HepG2 (cell line): ENCODE measurements around the gene CLASRP. TPM values are rescaled to one million over a fixed set of nuclear protein-coding genes. Genes with fewer than 3 reads are reported as not detected.
A peak's percentile ranks its signal among the peaks of the same experiment; 100 is the strongest.

ENCODE experiments used
- ATAC-seq: fragments of 200-7000 bp; cut with Tn5 transposase; 3 replicates; pipeline ENCODE4 v1.9.1; 2020; ENCODE audit warnings: mild to moderate bottlenecking, moderate library complexity
- BruUV-seq: library from RNA; stranded (reverse); fragments of 400-500 nt; replicated peaks from 2 replicates; lab custom pipeline; 2021; lab: Mats Ljungman, UMichigan
- CTCF ChIA-PET: fragments of 300-600 bp; formaldehyde crosslinking; extraction: SDS; loops from one replicate; lab custom pipeline; 2021; ENCODE audit warnings: low total read pairs, inconsistent platforms, low intra/inter-chr PET ratio; lab: Yijun Ruan, JAX
- POLR2A ChIA-PET: fragments of 350-600 bp; sonication (Branson Sonifier 250); formaldehyde crosslinking; loops from one replicate; lab custom pipeline; 2020; ENCODE audit warnings: antibody characterized with exemption, inconsistent platforms; lab: Yijun Ruan, JAX
- DNase-seq: peaks from one replicate; pipeline ENCODE4 v3.0.0-alpha.2; 2015; ENCODE audit warnings: low spot score
- FAIRE-seq: peaks from 3 replicates; lab custom pipeline; 2011; peaks lifted over from hg19 to GRCh38; lab: Jason Lieb, UNC
- H2AFZ ChIP-seq: one replicate; pipeline ENCODE4 v1.6.1; 2011; ENCODE audit warnings: low read length, inconsistent platforms
- H3K27ac ChIP-seq: fragments of 300-600 bp; 3 replicates; pipeline ENCODE4 v1.8.0; 2011; ENCODE audit warnings: mixed run types, mild to moderate bottlenecking, mixed read lengths, low read length, inconsistent platforms; ENCODE audit not compliant: insufficient read depth; ENCODE audit errors: extremely low read length
- H3K27me3 ChIP-seq, 2 experiments: fragments of 200-600 bp in 1 of 2; 2 replicates in 1 of 2; 3 replicates in 1 of 2; pipeline versions ENCODE4 v1.6.0 to v1.8.0; 2011; ENCODE audit warnings: low read length in 2 of 2, mild to moderate bottlenecking in 2 of 2, moderate library complexity in 2 of 2, inconsistent platforms in 1 of 2; ENCODE audit not compliant: insufficient read depth in 2 of 2, control insufficient read depth in 1 of 2
- H3K36me3 ChIP-seq, 2 experiments: fragments of 200-600 bp in 1 of 2; replicated peaks in 1 of 2; 2 replicates in 1 of 2; 3 replicates in 1 of 2; pipeline versions ENCODE4 v1.5.1 to v1.8.0; 2011; ENCODE audit warnings: low read length in 2 of 2, inconsistent platforms in 1 of 2; ENCODE audit not compliant: insufficient read depth in 2 of 2, control insufficient read depth in 1 of 2
- H3K4me1 ChIP-seq: 2 replicates; pipeline ENCODE4 v1.5.1; 2012; ENCODE audit warnings: low read length, inconsistent platforms; ENCODE audit not compliant: insufficient read depth
- H3K4me2 ChIP-seq: 2 replicates; pipeline ENCODE4 v1.6.0; 2011; ENCODE audit warnings: low read depth, low read length, inconsistent platforms
- H3K4me3 ChIP-seq, 3 experiments: fragments of 200-600 bp in 1 of 3; sonication (generic), shearing (Covaris generic) in 1 of 3; replicated peaks in 1 of 3; 2 replicates each; pipeline ENCODE4 v1.5.1; 2011 to 2016; ENCODE audit warnings: low read length in 3 of 3, inconsistent platforms in 2 of 3, low read depth in 2 of 3, mild to moderate bottlenecking in 2 of 3, control low read depth in 1 of 3, mixed read lengths in 1 of 3; ENCODE audit not compliant: insufficient read depth in 1 of 3
- H3K79me2 ChIP-seq: one replicate; pipeline ENCODE4 v1.6.1; 2011; ENCODE audit warnings: low read length, inconsistent platforms; ENCODE audit not compliant: insufficient read depth
- H3K9ac ChIP-seq: 2 replicates; pipeline ENCODE4 v1.6.0; 2011; ENCODE audit warnings: mild to moderate bottlenecking, low read depth, low read length, inconsistent platforms; ENCODE audit not compliant: insufficient read depth
- H3K9me3 ChIP-seq: 2 replicates; pipeline ENCODE4 v1.5.1; 2012; ENCODE audit warnings: mild to moderate bottlenecking, low read length
- H4K20me1 ChIP-seq: 2 replicates; pipeline ENCODE4 v1.6.0; 2011; ENCODE audit warnings: inconsistent platforms, mild to moderate bottlenecking, low read length, moderate library complexity; ENCODE audit not compliant: insufficient read depth
- AGO2 ChIP-seq: fragments of 200-400 bp; formaldehyde crosslinking; optimal IDR thresholded peaks from 2 replicates; pipeline ENCODE3; 2017; ENCODE audit warnings: mild to moderate bottlenecking, low read depth, low read length, moderate library complexity
- HOXA5 ChIP-seq: sonication (generic); formaldehyde crosslinking; IDR thresholded peaks from 2 replicates; pipeline ENCODE4 v1.4.0; 2020; ENCODE audit warnings: missing genetic modification reagents
- ZBTB38 ChIP-seq: sonication (generic); formaldehyde crosslinking; IDR thresholded peaks from 2 replicates; pipeline ENCODE4 v1.5.1; 2020; ENCODE audit warnings: mild to moderate bottlenecking, missing genetic modification reagents
- ZNF331 ChIP-seq: sonication (generic); formaldehyde crosslinking; IDR thresholded peaks from 2 replicates; pipeline ENCODE4 v1.4.0; 2020; ENCODE audit warnings: missing genetic modification reagents
- WGBS: methylation state at CpG from one replicate; pipeline ENCODE4 v1.1.6; 2017; ENCODE audit warnings: low lambda C conversion rate; 5-methylcytosine and 5-hydroxymethylcytosine counted together
- in situ Hi-C: cut with HindIII; loops from 2 replicates; pipeline ENCODE4 v1.10.0; 2017; ENCODE audit warnings: low pct_unique_long_range_greater_than_20kb; ENCODE audit not compliant: extremely low pct_ligation_motif_present
- intact Hi-C: fragments of 100-400 bp; cut with micrococcal nuclease; formaldehyde crosslinking; loops from one replicate; pipeline ENCODE4 v1.10.0; 2022; ENCODE audit not compliant: unreplicated experiment
- polyA plus RNA-seq, 8 experiments: library from polyadenylated mRNA; depleted of rRNA in 3 of 8; stranded (reverse) in 7 of 8; unstranded in 1 of 8; fragments of >200 nt; fragmentation: Illumina TruSeq in 4 of 8; extraction: Trizol in 4 of 8; gene quantifications; 2 replicates each; pipeline versions ENCODE4 v1.2.1 to v1.2.3, GENCODE V29; 2011 to 2016; ENCODE audit warnings: low read depth in 4 of 8, missing spikeins in 1 of 8, mixed read lengths in 1 of 8; ENCODE audit not compliant: insufficient read depth in 1 of 8
- total RNA-seq, 5 experiments: library from RNA; depleted of rRNA; stranded (reverse); fragments of >200 nt; fragmentation: Illumina TruSeq; extraction: Trizol; gene quantifications; 2 replicates each; pipeline ENCODE4 v1.2.3, GENCODE V29; 2016; ENCODE audit warnings: low read depth in 1 of 5
- TF ChIP-seq, protein P1 (sequence below): sonication (generic); formaldehyde crosslinking; IDR thresholded peaks from 2 replicates; pipeline ENCODE4 v1.4.0; 2020; ENCODE audit warnings: missing genetic modification reagents
- TF ChIP-seq, protein P2 (sequence below): sonication (generic); formaldehyde crosslinking; IDR thresholded peaks from 2 replicates; pipeline ENCODE4 v1.5.1; 2020; ENCODE audit warnings: mild to moderate bottlenecking, missing genetic modification reagents, moderate library complexity

Gene CLASRP
- total and polyA plus RNA-seq, 2 of the 13 experiments (the other 11 are each of a cell fraction or from before 2014, with no cell fraction given): 32.0 to 51.4 TPM

DNA sequence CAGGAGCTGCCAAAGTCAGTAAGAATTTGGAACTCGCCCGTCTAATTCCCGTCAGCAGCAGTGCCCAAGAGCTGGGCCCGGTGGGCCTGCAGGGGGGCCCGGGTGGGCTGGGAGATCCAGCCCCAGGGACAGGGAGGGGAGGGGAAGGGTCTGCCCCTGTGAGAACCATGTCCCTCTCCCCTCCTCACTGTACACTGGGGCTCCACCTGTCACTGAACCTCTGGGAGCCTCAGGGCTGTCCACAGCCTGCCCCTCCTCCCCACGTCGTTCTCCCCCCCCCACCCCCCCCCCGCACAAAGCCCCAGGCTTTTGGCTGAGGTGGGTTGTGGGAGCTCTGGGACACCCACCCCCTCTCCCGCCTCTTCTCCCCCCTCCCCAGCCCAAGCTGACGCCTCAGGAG, 29.2 kb downstream of the CLASRP start:
- intact Hi-C loops: no loop called here
- no peak overlapping the region for H3K4me3 ChIP-seq
- no peaks in the 10 kb centered on the region for H3K79me2 ChIP-seq
- no peaks in the 10 kb centered on the region for H3K27me3 ChIP-seq
- ChIA-PET POLR2A (interaction anchor here (1.8 kb wide), 1 partner anchor 29 kb away, joined by 5 read pairs; the partner anchor contains the start of gene CLASRP), CTCF (no interaction called here)
- no TSS peak for BruUV-seq
- peaks cover 33 to 62% of the 10 kb centered on the region in 2 experiments; a peak in 4 of 5 replicates for H3K36me3 ChIP-seq
- ATAC-seq (no peak), FAIRE-seq (no peak), DNase-seq (no peak)
- no peak overlapping the region for H3K4me2 ChIP-seq
- H3K9ac ChIP-seq: no peak overlapping the region
- H3K9me3 ChIP-seq: no peaks in the 10 kb centered on the region
- no peak overlapping the region for H2AFZ ChIP-seq
- H3K4me1 ChIP-seq: no peaks in the 10 kb centered on the region
- H3K27ac ChIP-seq: no peak overlapping the region
- WGBS: 87% methylated on average over 9 of the region's 10 CpGs
- in situ Hi-C loops: no loop called here
- H4K20me1 ChIP-seq: no peaks in the 10 kb centered on the region
- TF ChIP-seq, protein P1, sequence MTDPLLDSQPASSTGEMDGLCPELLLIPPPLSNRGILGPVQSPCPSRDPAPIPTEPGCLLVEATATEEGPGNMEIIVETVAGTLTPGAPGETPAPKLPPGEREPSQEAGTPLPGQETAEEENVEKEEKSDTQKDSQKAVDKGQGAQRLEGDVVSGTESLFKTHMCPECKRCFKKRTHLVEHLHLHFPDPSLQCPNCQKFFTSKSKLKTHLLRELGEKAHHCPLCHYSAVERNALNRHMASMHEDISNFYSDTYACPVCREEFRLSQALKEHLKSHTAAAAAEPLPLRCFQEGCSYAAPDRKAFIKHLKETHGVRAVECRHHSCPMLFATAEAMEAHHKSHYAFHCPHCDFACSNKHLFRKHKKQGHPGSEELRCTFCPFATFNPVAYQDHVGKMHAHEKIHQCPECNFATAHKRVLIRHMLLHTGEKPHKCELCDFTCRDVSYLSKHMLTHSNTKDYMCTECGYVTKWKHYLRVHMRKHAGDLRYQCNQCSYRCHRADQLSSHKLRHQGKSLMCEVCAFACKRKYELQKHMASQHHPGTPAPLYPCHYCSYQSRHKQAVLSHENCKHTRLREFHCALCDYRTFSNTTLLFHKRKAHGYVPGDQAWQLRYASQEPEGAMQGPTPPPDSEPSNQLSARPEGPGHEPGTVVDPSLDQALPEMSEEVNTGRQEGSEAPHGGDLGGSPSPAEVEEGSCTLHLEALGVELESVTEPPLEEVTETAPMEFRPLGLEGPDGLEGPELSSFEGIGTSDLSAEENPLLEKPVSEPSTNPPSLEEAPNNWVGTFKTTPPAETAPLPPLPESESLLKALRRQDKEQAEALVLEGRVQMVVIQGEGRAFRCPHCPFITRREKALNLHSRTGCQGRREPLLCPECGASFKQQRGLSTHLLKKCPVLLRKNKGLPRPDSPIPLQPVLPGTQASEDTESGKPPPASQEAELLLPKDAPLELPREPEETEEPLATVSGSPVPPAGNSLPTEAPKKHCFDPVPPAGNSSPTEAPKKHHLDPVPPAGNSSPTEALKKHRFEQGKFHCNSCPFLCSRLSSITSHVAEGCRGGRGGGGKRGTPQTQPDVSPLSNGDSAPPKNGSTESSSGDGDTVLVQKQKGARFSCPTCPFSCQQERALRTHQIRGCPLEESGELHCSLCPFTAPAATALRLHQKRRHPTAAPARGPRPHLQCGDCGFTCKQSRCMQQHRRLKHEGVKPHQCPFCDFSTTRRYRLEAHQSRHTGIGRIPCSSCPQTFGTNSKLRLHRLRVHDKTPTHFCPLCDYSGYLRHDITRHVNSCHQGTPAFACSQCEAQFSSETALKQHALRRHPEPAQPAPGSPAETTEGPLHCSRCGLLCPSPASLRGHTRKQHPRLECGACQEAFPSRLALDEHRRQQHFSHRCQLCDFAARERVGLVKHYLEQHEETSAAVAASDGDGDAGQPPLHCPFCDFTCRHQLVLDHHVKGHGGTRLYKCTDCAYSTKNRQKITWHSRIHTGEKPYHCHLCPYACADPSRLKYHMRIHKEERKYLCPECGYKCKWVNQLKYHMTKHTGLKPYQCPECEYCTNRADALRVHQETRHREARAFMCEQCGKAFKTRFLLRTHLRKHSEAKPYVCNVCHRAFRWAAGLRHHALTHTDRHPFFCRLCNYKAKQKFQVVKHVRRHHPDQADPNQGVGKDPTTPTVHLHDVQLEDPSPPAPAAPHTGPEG (CRISPR knock-in tag): no peak

DNA sequence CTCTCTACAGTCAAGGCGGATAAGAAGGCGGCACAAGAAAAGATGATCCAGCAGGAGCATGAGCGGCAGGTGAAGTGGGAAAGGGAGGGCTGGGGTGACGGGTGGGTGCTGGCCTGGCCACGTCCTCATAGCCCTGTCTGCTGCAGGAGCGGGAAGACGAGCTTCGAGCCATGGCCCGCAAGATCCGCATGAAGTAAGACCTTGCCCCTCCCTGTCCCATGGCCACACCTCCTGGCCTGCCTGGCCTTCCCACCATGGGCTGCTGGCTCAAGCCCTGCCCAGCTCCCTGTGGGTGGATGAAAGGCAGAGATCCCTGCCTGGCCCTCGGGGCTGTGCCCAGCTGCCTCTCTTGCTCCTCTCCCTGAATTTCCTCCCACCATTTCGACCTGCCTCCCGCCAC, 30.2 kb downstream of the CLASRP start:
- Histone ChIP-seq H3K4me3 (no peak overlapping the region), H3K27ac (no peak overlapping the region), H4K20me1 (no peaks in the 10 kb centered on the region), H3K9me3 (no peaks in the 10 kb centered on the region), H2AFZ (no peak overlapping the region), H3K36me3 (peaks cover 30 to 55% of the 10 kb centered on the region in 2 experiments; a peak in 4 of 5 replicates), H3K4me1 (no peaks in the 10 kb centered on the region), H3K79me2 (no peaks in the 10 kb centered on the region), H3K4me2 (no peak overlapping the region), H3K9ac (no peak overlapping the region), H3K27me3 (no peaks in the 10 kb centered on the region)
- ChIA-PET POLR2A (interaction anchor here (1.8 kb wide), 1 partner anchor 30 kb away, joined by 5 read pairs; the partner anchor contains the start of gene CLASRP), CTCF (no interaction called here)
- TF ChIP-seq ZBTB38 (CRISPR knock-in tag) (peak; percentile 71; the same call in 1 of the 2 replicates), HOXA5 (CRISPR knock-in tag) (no peak), ZNF331 (no peak), AGO2 (peak; percentile 9)
- TF ChIP-seq, protein P2, sequence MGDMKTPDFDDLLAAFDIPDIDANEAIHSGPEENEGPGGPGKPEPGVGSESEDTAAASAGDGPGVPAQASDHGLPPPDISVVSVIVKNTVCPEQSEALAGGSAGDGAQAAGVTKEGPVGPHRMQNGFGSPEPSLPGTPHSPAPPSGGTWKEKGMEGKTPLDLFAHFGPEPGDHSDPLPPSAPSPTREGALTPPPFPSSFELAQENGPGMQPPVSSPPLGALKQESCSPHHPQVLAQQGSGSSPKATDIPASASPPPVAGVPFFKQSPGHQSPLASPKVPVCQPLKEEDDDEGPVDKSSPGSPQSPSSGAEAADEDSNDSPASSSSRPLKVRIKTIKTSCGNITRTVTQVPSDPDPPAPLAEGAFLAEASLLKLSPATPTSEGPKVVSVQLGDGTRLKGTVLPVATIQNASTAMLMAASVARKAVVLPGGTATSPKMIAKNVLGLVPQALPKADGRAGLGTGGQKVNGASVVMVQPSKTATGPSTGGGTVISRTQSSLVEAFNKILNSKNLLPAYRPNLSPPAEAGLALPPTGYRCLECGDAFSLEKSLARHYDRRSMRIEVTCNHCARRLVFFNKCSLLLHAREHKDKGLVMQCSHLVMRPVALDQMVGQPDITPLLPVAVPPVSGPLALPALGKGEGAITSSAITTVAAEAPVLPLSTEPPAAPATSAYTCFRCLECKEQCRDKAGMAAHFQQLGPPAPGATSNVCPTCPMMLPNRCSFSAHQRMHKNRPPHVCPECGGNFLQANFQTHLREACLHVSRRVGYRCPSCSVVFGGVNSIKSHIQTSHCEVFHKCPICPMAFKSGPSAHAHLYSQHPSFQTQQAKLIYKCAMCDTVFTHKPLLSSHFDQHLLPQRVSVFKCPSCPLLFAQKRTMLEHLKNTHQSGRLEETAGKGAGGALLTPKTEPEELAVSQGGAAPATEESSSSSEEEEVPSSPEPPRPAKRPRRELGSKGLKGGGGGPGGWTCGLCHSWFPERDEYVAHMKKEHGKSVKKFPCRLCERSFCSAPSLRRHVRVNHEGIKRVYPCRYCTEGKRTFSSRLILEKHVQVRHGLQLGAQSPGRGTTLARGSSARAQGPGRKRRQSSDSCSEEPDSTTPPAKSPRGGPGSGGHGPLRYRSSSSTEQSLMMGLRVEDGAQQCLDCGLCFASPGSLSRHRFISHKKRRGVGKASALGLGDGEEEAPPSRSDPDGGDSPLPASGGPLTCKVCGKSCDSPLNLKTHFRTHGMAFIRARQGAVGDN (CRISPR knock-in tag): 0 out of 2 replicates have a peak, but pooled peaks have one; percentile 11
- BruUV-seq: no TSS peak
- no peak for DNase-seq
- no peak for FAIRE-seq
- in situ Hi-C loops: no loop called here
- whole genome bisulfite sequencing: 96% methylated on average over 10 of the region's 13 CpGs
- peak; percentile 51 for ATAC-seq
- intact Hi-C loops: no loop called here
